AG04450 (cell line): ENCODE data around the gene CACNA2D3. TPM values are rescaled to one million over a fixed set of nuclear protein-coding genes. Genes with fewer than 3 reads are reported as not detected.

ENCODE experiments used
- CTCF ChIA-PET: fragments of 300-600, 350-600 bp; formaldehyde crosslinking; extraction: SDS; loops from one replicate; lab custom pipeline; 2022; ENCODE audit warnings: antibody characterized with exemption, inconsistent platforms; lab: Charles Lee
- POLR2A ChIA-PET: fragments of 350-600 bp; formaldehyde crosslinking; extraction: SDS; loops from one replicate; lab custom pipeline; 2021; ENCODE audit warnings: antibody characterized with exemption, inconsistent platforms; lab: Yijun Ruan, JAX
- DNase-seq: peaks from one replicate; pipeline ENCODE4 v3.0.0-alpha.2; 2011; ENCODE audit warnings: low read depth, low spot score
- H3K27ac ChIP-seq: one replicate; pipeline ENCODE4 v1.5.1; 2012; ENCODE audit warnings: low read depth, low read length, control low read depth
- H3K27me3 ChIP-seq: one replicate; pipeline ENCODE4 v1.6.0; 2012; ENCODE audit warnings: low read length; ENCODE audit not compliant: control insufficient read depth, insufficient read depth
- H3K4me3 ChIP-seq: 2 replicates; pipeline ENCODE4 v1.5.1; 2011; ENCODE audit warnings: mild to moderate bottlenecking, low read depth, low read length, control low read depth
- H3K9me3 ChIP-seq: 2 replicates; pipeline ENCODE4 v1.5.1; 2012; ENCODE audit warnings: low read length; ENCODE audit not compliant: control insufficient read depth, insufficient read depth
- CTCF ChIP-seq: IDR thresholded peaks from 2 replicates; pipeline ENCODE4 v1.5.1; 2011; ENCODE audit warnings: low read depth, low read length, control low read depth, inconsistent platforms
- polyA plus RNA-seq: library from polyadenylated mRNA; depleted of rRNA; stranded (reverse); fragments of >200 nt; gene quantifications from 2 replicates; pipeline ENCODE4 v1.2.3, GENCODE V29; 2011

The CACNA2D3 gene
- polyA plus RNA-seq, 1 experiment = 0.32 TPM

- ChIA-PET CTCF (interaction anchor here (0.6 to 0.9 kb wide), 2 partner anchors 1654 to 1817 kb away, joined by 3 read pairs; no protein-coding TSS in a partner anchor), POLR2A (no interaction called here)
- H3K27ac ChIP-seq = no peak overlapping the region
- no peak overlapping the region for H3K4me3 ChIP-seq
- no peak for DNase-seq
- H3K27me3 ChIP-seq = no peaks in the 10 kb centered on the region
- 0 out of 2 replicates have a peak, but pooled peaks have one; percentile 4 for TF ChIP-seq CTCF
- no peaks in the 10 kb centered on the region for H3K9me3 ChIP-seq
These were observed 311.5 kb downstream of the CACNA2D3 start for GRCh38 chr3:54433846-54434245.

- no peak overlapping the region for H3K27ac ChIP-seq
- no peak for DNase-seq
- TF ChIP-seq CTCF = no peak
- H3K4me3 ChIP-seq = no peak overlapping the region
- H3K9me3 ChIP-seq = no peaks in the 10 kb centered on the region
- ChIA-PET CTCF (interaction anchor here (0.9 kb wide), 1 partner anchor 1816 kb away, joined by 3 read pairs; no protein-coding TSS in a partner anchor), POLR2A (no interaction called here)
- H3K27me3 ChIP-seq = no peaks in the 10 kb centered on the region
These were observed 312.4 kb downstream of the CACNA2D3 start for GRCh38 chr3:54434756-54435155.

- no peak overlapping the region for H3K27ac ChIP-seq
- no peaks in the 10 kb centered on the region for H3K9me3 ChIP-seq
- no peak for DNase-seq
- no peak overlapping the region for H3K4me3 ChIP-seq
- H3K27me3 ChIP-seq = no peaks in the 10 kb centered on the region
- no peak for TF ChIP-seq CTCF
- ChIA-PET POLR2A (no interaction called here), CTCF (no interaction called here)
These were observed 314.9 kb downstream of the CACNA2D3 start for GRCh38 chr3:54437271-54437670.

- ChIA-PET POLR2A (no interaction called here), CTCF (no interaction called here)
- no peak for TF ChIP-seq CTCF
- no peak for DNase-seq
- Histone ChIP-seq H3K27ac (no peak overlapping the region), H3K4me3 (no peak overlapping the region), H3K27me3 (no peaks in the 10 kb centered on the region), H3K9me3 (no peaks in the 10 kb centered on the region)
These were observed 321.3 kb downstream of the CACNA2D3 start for GRCh38 chr3:54443561-54444161.

GRCh38 chr3:54445630-54446029 is 323.3 kb downstream of the CACNA2D3 start:
- CTCF ChIA-PET = no interaction called here
- no peaks in the 10 kb centered on the region for H3K9me3 ChIP-seq
- POLR2A ChIA-PET = no interaction called here
- no peak for DNase-seq
- H3K27ac ChIP-seq = no peak overlapping the region
- no peaks in the 10 kb centered on the region for H3K27me3 ChIP-seq
- TF ChIP-seq CTCF = no peak
- H3K4me3 ChIP-seq = no peak overlapping the region
